GM18502 (cell line): ENCODE data around the gene AKT1S1.

Experiments
- ATAC-seq: cut with Tn5 transposase; IDR thresholded peaks from one replicate; pipeline ENCODE4 v1.9.1; 2021; ENCODE audit warnings: mild to moderate bottlenecking; ENCODE audit not compliant: unreplicated experiment, poor library complexity

Gene AKT1S1

DNA sequence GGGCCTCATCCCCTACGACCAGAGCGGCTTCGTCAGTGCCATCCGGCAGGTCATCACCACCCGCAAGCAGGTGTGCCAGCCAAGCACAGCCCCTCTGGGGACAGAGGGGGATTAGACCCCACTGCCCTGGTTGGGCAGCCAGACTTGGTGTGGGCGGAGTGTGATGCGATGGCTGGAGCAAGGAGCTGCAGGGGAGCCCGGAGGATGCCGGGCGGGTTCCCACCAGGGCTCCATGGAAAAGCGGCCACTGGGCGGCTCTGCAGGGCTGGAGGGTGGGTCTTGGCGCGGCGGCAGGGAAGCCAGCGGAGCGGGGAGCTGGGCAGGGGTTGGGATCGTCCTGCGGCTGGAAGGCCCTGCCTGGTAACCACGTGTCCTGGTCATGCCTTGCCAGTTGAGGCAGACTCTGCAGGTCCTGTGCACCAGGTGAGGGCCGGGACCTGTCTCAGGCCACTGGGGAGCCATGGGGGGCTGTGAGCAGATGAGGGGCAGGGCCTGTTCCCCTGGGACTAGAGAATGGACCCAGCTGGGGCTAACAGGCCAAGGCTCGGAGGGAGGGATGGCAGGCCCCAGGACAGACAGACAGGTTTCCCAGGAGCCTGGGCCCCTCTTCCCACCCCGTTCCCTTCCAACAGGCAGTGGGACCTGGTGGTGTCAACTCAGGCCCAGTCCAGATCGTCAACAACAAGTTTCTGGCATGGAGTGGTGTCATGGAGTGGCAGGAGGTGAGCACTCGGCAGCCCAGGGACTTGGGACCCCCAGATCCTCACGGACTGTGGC, 19.9 kb downstream of the AKT1S1 start:
- ATAC-seq: no peak

DNA sequence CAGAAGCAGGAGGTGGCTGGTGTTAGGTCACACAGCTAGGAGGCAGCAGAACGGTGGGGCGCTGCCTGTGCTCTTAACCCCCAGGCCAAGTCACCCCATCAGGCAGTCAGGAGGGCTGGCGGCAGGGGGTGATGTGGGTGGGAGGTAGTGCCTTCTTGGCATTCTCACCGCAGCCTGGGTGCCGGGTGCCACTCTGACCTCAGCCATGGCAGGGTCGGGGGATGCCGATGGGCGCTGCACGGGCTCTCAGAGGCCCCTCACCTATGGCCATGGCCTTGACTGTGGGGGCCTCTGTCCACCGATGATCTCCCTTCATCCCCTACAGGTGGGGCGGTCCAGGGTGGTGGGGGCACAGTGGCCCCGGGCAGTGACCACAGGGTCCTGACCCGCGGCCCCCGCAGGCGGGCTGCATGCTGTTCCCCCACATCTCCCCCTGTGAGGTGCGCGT, 20.6 kb downstream of the AKT1S1 start:
- no peak for ATAC-seq

DNA sequence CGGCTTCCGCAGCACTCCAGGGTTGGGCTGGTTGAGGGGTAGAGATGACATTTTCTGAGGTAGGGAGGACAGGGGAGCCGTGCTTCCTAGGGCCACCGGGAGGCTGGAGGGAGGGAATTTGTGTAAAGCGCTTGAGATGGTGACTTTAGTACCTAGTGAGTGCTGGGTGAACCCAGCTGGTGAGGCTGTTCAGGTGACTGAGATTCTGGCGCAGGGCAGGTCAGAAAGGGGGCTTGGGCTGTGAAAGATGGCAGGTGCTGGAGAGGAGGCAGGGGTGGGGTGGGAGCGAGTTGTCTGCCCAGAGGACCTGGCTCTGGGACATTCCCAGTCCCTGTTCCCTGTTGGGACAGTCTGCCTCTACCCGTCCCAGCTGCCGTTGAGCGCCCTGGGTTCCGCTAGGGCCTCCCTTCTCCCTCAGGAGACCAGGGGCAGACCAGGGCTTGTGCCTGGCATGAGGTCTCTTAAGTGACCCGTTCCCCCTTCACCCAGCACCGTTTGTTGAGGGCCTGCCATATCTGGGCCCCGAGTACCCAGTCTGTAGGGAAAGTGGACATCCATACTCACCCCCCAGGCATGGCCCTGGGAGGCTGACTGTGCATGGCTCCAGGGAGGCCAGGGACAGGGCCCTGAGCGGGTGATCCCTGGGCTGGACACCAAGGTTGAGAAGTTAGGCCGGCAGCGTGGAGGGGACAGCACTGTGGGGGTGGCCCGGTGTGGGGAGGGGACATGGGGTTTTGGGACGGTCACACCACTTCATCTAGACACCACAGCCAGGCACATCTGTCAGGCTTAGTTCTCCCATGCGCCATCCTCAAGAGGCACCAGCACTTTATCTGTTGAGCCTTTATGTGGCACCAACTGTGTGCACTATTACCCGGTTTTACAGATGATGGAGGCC, 21.2 kb downstream of the AKT1S1 start:
- no peak for ATAC-seq

DNA sequence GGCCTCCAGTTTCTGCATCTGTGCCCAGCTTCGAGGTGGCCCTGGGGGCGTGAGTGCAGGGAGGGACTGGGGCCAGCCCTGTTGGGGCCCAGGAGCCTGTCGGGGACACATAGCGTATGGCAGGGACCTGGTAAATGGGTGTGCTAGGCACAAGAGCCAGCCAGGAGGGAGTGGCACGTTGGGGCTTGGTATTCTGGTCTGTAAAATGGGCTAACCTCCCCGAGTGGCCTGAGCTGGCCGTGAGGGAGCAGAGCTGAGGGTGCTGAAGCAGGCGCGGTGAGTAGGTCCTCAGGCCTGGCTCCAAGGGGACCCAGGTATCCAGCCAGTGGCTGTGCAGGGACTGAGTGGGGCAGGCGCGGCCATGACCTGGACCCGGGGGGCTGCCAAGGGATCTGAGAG, 21.9 kb downstream of the AKT1S1 start:
- ATAC-seq: no peak

DNA sequence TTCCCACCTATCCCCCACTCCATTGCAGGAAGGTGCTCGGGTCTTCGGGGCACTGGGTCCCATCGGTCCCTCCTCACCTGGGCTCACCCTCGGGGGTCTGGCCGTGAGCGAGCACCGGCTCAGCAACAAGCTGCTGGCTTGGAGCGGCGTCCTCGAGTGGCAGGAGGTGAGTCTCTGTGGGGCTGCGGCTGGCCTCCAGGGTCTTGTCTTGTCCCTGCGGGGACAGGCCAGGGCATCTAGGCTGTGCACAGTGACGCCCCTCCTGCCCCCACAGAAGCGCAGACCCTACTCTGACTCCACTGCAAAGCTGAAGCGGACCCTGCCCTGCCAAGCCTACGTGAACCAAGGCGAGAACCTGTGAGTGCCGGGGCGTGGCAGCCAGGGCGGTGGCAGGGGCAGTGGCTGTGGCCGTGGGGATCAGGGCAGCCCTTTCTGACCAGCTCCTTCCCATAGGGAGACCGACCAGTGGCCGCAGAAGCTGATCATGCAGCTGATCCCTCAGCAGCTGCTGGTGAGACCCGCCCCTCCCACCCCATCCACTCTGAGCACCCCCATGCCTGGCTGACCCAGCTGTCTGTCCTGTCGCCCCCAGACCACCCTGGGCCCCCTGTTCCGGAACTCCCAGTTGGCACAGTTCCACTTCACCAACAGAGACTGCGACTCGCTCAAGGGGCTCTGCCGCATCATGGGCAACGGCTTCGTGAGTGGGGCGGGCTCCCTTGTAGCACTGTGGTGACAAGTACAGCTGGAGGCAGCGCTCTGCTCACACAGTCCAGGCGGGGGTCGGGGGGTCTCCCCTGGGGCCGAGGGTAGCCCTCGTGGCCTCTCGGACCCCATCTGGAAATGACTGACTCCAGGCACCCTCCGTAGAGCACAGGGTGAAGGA, 22.5 kb downstream of the AKT1S1 start:
- ATAC-seq: no peak

DNA sequence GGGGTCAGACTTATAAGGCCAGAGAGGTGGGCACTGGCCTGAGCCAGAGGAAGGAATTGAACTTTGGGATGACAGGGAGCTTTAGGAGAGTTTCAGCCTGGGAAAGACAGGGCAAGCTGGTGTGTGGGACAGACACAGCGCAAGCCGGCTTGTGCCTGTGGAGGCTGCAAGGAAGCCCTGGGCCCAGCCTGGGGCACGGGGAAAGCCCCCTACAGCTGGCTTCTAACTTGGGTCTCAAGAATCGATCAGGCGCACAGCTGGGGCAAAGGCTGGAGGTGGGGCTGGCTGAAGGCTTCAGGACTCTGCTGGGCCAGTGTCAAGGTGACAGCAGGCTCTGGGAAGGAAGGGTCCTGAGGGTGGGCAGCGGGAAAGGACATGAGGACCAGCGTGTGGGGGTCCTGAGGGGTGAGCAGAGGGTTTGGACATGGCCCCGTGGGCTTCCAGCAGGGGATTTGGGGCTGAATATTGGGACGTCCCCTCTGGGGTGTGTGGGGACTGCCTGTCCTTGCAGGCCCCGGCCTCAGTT, 23.2 kb downstream of the AKT1S1 start:
- ATAC-seq: no peak

DNA sequence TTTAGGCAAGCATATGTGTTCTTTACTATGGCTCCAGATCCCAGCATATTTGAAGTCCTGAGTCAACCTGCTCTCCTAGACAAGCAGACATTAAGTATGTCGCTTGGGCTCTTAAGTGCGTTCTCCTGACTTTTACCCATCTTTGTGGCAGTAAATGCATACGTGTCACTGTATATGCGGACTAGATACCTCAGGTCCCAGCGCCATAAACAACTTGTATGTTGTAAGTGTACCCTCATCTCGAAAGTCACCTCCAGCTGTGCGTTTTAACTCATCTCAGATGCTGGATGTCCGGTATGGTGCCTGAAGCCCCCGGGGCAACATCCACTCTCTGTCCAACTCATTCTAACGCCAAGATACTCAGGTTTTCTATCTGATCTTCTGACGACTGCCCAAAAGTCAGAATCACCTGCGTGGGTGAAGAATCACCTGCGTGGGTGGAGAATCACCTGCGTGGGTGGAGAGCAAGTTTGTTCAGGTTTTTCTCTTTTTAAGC, 24.5 kb downstream of the AKT1S1 start:
- no peak for ATAC-seq

DNA sequence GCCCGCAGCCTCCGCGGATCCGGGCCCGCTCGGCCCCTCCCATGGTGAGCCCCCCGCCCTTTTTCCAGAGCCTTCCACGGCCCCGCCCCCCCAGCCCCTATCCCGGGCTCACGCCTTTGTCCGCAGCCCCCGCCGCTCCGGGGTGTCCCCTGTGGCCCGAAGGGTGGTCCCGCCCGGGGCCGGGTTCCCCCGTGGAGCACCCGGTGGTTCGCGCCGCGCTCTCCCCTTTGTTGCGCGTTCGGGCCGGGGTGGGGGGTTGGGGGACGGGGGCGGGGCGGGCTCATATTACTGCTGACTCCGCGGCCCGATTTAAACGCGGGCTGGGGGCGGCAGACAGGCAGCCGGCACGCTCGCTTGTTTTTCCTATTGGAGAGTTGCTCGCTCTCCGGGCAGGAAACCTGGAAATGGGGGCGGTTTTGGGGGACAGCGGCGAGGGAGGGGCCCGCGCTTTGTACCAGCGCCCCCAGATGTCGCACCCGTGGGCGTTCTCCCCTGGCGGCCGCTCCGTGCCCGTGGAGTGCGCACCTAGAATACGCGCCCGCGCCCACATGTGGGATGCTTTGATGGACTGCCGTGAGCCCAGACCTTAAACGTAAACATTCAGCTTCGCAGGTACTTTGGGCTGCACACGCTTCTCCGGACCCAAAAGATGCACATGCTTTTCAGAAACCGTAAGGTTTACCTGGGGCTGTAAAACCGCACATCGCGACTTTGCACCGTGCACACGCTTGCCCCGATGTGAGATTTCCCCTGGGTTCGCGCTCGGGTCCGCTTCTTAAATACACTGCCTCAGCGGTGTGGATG, 25.5 kb downstream of the AKT1S1 start:
- ATAC-seq: no peak

DNA sequence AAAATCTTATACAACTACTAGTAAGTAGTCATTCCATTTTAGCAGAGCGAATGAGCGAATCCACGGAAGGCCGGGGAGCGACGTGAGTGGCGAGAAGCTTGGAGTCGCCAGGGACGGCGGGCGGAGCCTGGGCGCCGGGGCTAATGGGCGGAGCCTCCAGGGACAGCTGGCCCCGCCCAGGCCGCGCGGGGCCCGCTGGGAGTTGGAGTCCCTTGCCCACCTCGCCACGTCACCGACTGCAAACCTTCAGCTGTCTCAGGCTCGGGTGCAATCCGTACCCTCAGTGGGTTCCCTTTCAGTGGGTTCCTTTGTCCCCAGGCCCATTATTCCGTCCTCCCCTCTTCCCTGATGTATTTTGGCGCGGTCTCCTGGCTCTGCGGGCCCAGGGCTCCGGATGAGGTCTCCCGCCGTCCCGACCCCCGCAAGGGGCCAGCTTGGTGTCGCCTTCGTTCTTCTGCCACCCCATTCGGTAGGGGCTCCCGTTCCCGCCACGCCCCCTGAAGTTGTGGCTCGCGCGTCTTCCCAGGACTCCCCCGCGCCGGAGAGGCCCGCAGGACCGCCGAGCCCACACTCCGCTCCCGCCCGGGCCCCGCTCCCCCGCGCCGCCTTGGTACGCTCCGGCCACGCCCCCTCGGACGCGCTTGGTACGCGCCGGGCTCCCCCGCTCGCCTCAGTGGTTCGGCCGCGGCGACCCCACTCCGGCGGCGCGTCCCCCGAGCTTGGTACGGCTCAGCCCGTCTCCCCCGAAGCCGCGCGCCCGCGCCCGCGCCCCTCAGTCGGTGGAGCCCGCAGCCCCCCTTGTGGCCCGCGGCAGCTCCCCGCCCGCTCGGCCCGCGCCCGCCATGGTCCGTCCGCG, 26.4 kb downstream of the AKT1S1 start, which contains the start of gene PTOV1:
Gene PTOV1, plus strand, starts transcription at position 673 of the 856 bp plus-strand sequence.
- peak; percentile 73 for ATAC-seq

DNA sequence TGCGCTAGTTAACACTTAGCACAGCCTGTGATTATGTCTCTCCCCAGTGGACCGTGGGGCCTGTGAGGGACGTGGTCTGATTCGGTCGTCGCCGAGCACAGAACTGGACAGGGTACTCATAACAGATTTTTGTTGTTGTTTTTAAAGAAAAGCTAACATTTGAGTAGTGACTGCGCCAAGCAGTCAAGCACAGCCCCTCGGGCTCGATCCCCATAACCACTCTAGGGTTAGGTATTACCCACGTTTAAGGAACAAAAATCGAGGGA, 27.0 kb downstream of the AKT1S1 start:
- no peak for ATAC-seq

DNA sequence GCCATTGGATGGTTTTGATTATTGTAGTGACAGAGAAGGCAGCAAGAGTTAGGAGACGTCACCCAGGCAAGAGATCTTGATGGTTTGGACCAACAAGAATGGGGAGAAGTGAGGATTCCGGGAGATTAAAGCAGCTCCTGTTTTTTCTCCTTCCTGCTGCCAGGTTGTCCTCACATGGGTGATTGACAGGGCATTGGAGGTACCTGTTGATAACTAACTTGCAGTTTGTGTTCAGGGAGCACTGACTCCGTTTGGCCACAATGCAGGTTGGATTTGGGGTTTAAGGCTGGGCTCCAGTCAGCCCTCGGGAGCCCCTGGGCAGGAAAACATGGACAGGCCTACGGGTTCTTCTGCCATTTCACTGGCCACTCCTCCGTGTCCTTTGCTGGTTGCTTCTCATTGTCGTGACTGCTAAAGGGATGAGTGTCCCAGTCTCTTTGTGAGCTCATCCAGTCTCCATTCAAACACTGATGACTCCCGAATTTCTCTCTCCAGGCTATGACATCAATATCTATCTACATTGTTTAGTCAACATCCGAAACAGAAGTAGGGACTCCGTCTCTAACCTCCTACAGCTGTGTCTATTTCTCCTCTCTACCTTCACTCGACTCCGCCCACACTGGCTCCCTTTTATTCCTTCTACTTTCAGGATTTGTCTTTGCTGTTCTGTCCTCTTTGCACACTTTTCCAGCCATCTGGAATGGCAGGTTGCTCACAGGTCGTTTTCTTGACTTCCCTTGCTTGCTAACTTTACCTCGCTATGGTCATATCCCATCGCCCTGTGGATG, 27.5 kb downstream of the AKT1S1 start:
- ATAC-seq: no peak

DNA sequence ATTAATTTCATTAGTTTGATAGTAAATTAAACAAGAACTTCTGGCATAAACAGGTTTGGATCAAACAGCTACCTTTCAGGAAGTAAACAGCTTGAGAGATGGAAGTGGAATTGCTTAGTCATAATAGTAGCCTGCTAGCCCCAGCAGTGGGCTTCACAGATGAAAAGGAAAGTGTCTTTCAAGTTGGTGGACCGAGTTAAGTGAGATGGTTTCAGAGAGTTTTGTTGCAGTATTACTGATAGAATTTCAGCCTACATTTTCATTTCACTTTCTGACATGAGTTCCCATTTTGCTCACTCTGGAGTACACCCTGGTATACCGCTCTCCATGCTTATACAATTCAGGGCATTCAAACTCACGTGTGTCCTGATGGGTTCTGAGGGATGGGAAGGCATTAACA, 28.2 kb downstream of the AKT1S1 start:
- no peak for ATAC-seq

DNA sequence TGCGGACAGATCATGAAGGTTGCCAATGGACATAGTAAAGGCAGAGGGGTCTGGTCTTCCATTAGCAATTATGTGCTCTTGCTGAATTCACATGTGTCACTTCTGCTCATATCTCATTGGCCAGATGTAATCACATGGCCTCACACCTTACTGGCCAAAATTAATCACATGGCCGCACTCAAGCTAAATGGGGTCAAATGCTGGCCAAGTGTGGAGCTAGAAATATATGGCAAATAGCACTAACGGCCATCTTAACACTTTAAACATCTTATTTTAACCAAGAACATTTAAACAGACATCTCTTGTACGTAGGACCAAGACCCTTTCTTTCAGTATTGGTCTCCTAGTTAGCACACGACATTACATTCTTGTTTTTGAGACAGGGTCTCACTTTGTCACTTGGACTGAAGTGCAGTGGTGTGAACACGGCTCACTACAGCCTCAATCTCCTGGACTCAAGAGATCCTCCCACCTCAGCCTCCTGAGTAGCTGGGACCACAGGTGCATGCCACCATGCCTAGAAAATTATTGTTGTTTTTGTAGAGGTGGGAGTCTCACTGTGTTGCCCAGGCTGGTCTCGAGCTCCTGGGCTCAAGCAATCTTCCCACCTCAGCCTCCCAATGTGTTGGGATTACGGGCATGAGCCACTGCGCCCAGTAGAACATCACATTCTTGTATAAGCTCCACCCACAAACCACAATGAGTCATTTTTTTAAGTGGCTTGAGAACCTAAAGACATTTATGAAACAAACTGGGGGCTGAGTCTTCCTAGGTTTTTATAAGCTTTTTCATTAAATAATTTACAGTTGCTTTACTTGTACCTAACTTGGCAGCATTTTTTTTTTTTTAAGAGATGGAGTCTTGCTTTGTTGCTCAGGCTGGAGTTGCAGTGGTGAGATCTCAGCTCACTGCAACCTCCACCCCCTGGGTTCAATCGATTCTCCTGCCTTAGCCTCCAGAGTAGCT, 29.1 kb downstream of the AKT1S1 start:
- ATAC-seq: no peak

DNA sequence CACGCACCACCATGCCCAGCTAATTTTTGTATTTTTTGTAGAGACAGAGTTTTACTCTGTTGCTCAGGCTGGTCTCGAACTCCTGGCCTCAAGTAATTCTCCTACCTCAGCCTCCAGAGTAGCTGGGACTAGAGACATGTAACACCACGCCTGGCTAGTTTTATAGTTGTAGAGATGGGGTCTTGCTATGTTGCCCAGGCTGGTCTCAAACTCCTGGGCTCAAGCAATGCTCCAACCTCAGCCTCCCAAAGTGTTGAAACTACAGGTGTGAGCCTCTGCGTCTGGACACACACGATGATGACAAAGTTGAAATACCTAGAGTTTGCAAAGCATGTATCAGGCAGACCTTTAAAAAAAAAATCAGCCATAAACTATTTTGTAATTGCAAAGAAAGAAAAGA, 30.7 kb downstream of the AKT1S1 start:
- ATAC-seq: no peak

DNA sequence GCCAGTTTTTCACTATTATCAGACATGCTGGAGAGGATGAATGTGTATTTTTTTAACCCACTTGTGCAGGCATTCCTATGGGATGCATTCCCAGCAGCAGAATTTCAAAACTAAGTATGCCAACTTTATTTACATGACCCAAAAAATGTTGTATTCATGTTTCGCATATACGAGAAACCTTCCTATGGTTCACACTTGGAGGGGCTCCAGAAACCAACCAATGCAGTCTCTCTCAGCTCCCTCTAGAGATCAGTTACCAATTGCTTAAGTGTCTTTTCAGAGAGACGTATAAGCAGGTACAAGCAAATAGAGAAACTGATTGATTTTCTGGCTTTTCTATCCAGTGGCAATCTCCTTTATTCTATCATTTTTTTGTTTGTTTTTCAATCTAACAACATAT, 31.7 kb downstream of the AKT1S1 start:
- ATAC-seq: no peak
